ENCODE measurements around the gene ST8SIA4. TPM values are rescaled to one million over a fixed set of nuclear protein-coding genes. Genes with fewer than 3 reads are reported as not detected.

ST8SIA4 gene
- total RNA-seq, 1 experiment from 2014 or later = 20.4 TPM

Small RNA genes within 50 kb of the gene (small RNA-seq; reads per million reads assigned to genes)
- not detected for gene MIR548P

Data from Karpas-422 (cell line).